Measurements from ENCODE around the gene WWC1. TPM values are rescaled to one million over a fixed set of nuclear protein-coding genes. Genes with fewer than 3 reads are reported as not detected.

The WWC1 gene
- total RNA-seq, 1 experiment from 2014 or later, result 29.4 TPM

GRCh38 chr5:168469816-168470215, 178.4 kb downstream of the WWC1 start:
- ATAC-seq (no peak), DNase-seq (ENCODE audit: low read depth, low spot score) (no peak)
- CTCF ChIA-PET, result interaction anchor here (0.6 kb wide), 1 partner anchor 30 kb away, joined by 5 read pairs; no protein-coding TSS in a partner anchor
- intact Hi-C loops (cut with micrococcal nuclease; ENCODE audit: unreplicated experiment) (no loop called here), in situ Hi-C loops (cut with HindIII; ENCODE audit: low pct_unique_long_range_greater_than_20kb, low sequenced_read_pairs) (no loop called here)
- Histone ChIP-seq H3K27ac (ENCODE audit: low read length) (no peak overlapping the region), H3K27me3 (ENCODE audit: control insufficient read depth, insufficient read depth, low read length) (no peaks in the 10 kb centered on the region), H3K9me3 (ENCODE audit: control insufficient read depth, insufficient read depth, low read depth, low read length) (no peaks in the 10 kb centered on the region), H3K4me3 (ENCODE audit: low read depth in 2 of 2, low read length in 2 of 2) (no peak overlapping the region), H3K36me3 (ENCODE audit: control insufficient read depth, insufficient read depth, low read length) (no peaks in the 10 kb centered on the region), H3K4me1 (ENCODE audit: control insufficient read depth, insufficient read depth, low read length) (no peaks in the 10 kb centered on the region)
- no TSS peak for BruUV-seq (replicated peaks)
- POLR2A ChIA-PET, result no interaction called here
- no peak for TF ChIP-seq CTCF (IDR thresholded peaks at IDR 0.05)
- no peak for TF ChIP-seq TCF7L2 (IDR thresholded peaks at IDR 0.05; ENCODE audit: low read depth, low read length)
- TF ChIP-seq SIN3A (IDR thresholded peaks at IDR 0.05; ENCODE audit: borderline replicate concordance, insufficient read depth, low read depth, low read length), result no peak
- TF ChIP-seq POLR2AphosphoS5 (IDR thresholded peaks at IDR 0.05; ENCODE audit: low read depth, low read length), result no peak
- TF ChIP-seq REST (IDR thresholded peaks at IDR 0.05; ENCODE audit: insufficient read depth in 1 of 2, low read depth in 2 of 2, low read length in 1 of 2), result no peak

GRCh38 chr5:168471785-168472184, 180.3 kb downstream of the WWC1 start:
- Histone ChIP-seq H3K9me3 (ENCODE audit: control insufficient read depth, insufficient read depth, low read depth, low read length) (no peaks in the 10 kb centered on the region), H3K36me3 (ENCODE audit: control insufficient read depth, insufficient read depth, low read length) (no peaks in the 10 kb centered on the region), H3K27ac (ENCODE audit: low read length) (no peak overlapping the region), H3K27me3 (ENCODE audit: control insufficient read depth, insufficient read depth, low read length) (no peaks in the 10 kb centered on the region), H3K4me1 (ENCODE audit: control insufficient read depth, insufficient read depth, low read length) (no peaks in the 10 kb centered on the region), H3K4me3 (ENCODE audit: low read depth in 2 of 2, low read length in 2 of 2) (no peak overlapping the region)
- BruUV-seq (replicated peaks), result no TSS peak
- DNase-seq (ENCODE audit: low read depth, low spot score) (no peak), ATAC-seq (no peak)
- ChIA-PET CTCF (no interaction called here), POLR2A (no interaction called here)
- intact Hi-C loops (cut with micrococcal nuclease; ENCODE audit: unreplicated experiment), result no loop called here
- TF ChIP-seq CTCF (IDR thresholded peaks at IDR 0.05), result no peak
- no peak for TF ChIP-seq REST (IDR thresholded peaks at IDR 0.05; ENCODE audit: insufficient read depth in 1 of 2, low read depth in 2 of 2, low read length in 1 of 2)
- no peak for TF ChIP-seq SIN3A (IDR thresholded peaks at IDR 0.05; ENCODE audit: borderline replicate concordance, insufficient read depth, low read depth, low read length)
- no peak for TF ChIP-seq TCF7L2 (IDR thresholded peaks at IDR 0.05; ENCODE audit: low read depth, low read length)
- TF ChIP-seq POLR2AphosphoS5 (IDR thresholded peaks at IDR 0.05; ENCODE audit: low read depth, low read length), result no peak
- in situ Hi-C loops (cut with HindIII; ENCODE audit: low pct_unique_long_range_greater_than_20kb, low sequenced_read_pairs), result no loop called here

All from Panc1 (cell line).